ENCODE results near the gene SLC4A2.
A peak's percentile ranks its signal among the peaks of the same experiment; 100 is the strongest.
"Not testable (repeated sequence)": the region's sequence is repeated elsewhere in the genome, so short reads cannot be mapped to it uniquely, and the experiment has no call there.

SLC4A2 gene

GRCh38 chr7:151059367-151060112 lies at the start of gene SLC4A2:
Gene SLC4A2 (plus strand): TSS chr7:151059589. CDS start chr7:151061988, 2,399 bp downstream.
- DNase-seq = peak; percentile 74

DNA sequence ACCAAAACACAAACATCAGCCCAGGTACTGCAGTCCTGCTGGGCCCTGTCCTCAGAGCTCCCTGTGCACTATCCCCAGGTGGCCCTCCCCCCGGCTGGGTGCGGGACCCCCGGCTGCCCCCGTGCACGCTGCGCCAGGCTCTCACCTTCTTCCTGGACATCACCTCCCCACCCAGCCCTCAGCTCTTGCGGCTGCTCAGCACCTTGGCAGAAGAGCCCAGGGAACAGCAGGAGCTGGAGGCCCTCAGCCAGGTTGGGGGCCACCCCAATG lies 49.4 kb upstream of the SLC4A2 start:
- DNase-seq = no peak

DNA sequence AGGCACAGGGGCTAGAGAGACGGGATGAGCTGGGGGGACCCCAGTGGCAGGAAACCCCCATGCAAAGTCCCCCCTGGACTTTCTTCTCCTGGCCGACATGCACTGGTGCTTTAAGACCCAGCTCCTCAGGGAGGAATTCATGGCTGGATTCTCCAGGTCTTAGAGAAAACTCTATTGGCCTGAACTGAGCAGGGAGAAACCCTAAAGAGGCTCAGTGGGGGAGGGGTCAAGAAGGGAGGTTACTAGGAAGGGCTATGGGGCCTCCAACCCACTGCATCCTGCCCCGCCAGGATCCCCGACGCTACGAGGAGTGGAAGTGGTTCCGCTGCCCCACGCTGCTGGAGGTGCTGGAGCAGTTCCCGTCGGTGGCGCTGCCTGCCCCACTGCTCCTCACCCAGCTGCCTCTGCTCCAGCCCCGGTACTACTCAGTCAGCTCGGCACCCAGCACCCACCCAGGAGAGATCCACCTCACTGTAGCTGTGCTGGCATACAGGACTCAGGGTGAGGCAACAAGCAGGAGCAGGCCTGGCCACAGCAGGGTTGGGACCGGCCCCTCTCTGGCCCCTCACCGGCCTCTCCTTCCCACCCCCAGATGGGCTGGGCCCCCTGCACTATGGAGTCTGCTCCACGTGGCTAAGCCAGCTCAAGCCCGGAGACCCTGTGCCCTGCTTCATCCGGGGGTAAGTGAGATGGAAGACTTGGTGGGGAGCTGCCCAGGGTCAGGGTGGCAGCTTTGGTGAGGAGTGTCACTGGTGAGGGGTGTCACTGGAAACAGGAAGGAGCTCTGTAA lies 48.9 kb upstream of the SLC4A2 start:
- DNase-seq = peak; percentile 50

GRCh38 chr7:151011097-151011409 lies 48.3 kb upstream of the SLC4A2 start:
- DNase-seq = no peak

DNA sequence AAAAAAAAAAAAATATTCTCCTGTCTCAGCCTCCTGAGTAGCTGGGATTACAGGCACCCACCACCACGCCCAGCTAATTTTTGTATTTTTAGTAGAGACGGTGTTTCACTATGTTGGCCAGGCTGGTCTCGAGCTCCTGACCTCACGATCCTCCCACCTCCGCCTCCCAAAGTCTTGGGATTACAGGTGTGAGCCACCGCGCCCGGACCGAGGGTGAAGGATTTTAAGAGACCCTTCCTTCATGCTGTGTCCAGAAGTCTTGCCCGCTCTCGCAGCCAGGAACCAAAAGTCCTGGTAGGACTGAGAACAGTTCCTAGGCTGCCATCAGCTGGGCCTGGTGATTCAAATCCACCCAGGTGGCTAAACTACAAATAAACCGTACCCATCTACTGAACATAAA lies 47.8 kb upstream of the SLC4A2 start:
- DNase-seq = not testable (repeated sequence)

GRCh38 chr7:151012031-151012692 lies 47.2 kb upstream of the SLC4A2 start:
- no peak for DNase-seq

- no peak for DNase-seq
Measured at GRCh38 chr7:151012911-151013347, 46.5 kb upstream of the SLC4A2 start.

- no peak for DNase-seq
Measured at GRCh38 chr7:151013356-151013732, 46.0 kb upstream of the SLC4A2 start.

GRCh38 chr7:151013733-151014497 lies 45.5 kb upstream of the SLC4A2 start:
- peak; percentile 96 for DNase-seq

DNA sequence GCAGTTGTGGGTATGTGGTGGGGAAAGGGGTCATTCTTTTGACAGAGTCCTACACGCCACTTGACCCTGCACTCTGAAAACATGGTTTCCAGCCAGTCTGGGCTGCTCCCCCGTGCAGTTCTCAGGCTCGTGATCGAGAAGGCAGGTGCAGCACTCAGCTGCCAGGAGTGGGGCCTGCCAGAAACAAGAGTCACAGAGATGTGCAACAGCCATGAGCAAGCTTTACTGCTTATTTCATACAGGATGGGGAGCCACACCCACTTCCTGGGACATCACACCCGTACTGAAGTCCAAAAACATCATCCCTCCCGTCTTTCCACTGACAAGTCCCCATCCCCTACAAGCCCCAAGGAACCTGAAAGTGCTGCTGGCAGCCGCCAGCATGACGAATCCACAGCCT lies 44.4 kb upstream of the SLC4A2 start:
- DNase-seq = peak; percentile 54

DNA sequence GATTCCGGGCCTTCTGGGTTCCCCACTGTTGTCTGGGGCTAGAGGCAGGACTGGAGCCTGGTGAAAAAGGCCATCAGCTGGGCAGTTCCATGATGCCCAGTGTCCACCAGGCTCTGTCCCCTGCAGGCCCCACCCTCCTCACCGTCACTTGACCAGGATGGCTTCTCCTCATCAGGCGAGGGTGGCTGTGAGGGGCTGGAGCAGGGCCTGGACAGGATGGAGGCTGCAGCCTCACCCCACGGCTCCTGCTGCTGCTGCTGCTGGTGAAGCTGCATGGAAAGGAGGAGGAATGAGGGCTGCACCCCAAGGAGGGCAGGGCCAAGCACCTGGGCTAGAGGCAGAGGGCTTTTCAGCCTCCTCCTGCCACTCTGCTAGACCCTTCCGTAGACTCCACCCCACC lies 43.4 kb upstream of the SLC4A2 start:
- DNase-seq = no peak

DNA sequence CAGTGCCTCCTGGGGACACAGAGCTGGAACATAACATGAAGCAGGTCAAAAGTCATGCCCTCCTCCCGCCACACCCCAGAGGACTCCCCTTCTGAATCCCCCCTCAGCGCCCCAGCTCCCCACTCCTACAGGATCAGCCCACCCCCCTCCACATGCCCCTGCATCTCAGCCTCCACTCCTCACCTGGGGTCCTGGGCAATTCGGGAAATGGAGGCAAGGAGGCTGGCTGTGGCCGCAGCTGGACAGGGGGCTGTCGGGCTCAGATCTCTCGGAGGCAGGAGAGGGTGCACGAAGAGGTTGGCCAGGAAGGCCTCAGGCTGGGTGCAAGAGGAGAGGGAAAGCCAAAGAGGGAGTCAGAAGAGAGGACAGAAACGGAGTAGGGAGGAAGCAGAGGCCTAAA lies 42.9 kb upstream of the SLC4A2 start:
- no peak for DNase-seq

GRCh38 chr7:151016942-151017341 lies 42.4 kb upstream of the SLC4A2 start:
- no peak for DNase-seq

DNA sequence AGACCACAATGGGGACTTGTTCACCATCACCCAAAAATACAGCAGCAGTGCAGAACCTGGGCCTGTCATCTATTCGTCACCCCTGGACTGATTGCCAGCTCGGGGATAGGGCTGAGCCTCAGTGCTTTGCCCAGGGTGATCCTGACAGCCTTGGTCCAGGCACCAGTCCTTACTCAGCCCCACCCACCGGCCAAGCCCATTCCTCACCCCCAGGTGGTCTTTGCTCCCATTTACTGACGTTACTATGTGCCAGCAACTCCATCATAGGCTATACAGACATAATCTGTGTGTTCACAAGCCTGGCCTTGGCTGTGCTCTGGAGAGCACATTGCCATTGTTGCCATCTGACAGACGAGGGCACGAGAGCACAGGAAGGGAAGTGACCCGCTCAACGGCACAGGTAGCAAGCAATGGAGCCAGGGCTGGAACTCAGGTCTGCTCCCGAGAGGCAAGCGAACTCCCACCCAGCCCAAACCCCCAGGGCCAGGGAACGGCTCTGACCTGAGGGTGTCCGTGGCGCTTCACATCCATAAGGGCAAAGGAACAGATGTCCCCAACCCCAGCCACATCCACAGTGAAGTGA lies 41.9 kb upstream of the SLC4A2 start:
- DNase-seq = no peak

DNA sequence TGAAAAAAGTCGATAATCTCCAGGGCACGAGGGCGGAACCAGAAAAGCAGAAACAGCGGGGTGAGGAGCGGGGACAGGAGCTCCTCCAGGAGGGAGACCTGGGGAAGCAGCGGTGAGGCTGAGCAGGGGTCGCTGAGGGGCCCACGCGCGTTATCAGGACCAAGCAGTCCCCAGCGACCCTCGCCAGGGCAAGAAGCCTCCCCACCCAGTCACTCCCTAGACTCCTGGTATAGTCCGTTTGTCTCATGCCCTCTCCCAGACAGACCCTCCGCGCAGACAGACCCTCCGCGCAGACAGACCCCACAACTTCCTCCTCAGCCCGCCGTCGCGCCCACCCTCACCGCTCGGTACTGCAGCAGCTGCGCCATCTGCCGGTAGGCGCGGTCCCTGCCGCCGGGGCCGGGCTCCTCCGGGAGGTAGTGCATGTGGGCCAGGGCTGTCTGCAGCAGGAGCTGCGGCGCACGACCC lies 41.4 kb upstream of the SLC4A2 start:
- DNase-seq = peak; percentile 83

DNA sequence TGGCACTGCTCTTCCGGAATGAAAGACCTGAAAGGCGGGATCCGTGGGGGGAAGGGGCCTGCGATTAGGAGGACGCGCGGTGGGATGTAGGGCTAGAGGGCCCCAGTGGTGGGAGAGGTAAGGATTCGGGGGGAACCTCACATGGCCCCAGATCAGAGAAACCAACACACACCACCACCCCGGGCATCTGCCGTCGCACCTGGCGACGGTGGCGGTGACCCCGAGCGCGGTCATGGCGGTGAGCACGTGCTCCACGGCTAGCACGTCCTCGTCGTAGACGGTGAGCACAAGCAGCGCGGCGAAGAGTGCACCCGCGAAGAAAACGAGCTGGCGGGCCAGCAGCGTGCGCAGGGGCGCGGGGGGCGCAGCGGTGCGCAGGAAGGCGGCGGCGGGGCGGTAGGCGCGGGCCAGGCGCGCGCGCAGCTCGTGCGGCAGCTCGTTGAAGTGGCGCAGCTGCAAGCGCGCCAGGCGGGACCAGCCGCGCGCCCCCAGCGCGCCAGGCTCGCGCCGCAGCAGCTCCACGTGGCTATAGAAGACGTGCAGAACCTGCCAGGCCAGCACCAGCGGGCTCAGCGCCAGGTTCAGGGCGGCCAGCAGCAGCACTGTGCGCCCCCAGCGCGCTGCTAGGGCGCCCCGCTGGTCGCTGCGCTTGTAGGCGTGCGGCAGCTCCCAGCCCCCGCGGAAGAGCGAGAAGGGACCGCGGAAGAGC lies 40.8 kb upstream of the SLC4A2 start:
- DNase-seq = peak; percentile 52

- DNase-seq = no peak
Measured at GRCh38 chr7:151019130-151019447, 40.3 kb upstream of the SLC4A2 start.

GRCh38 chr7:151020231-151020630 lies 39.2 kb upstream of the SLC4A2 start:
- no peak for DNase-seq

- DNase-seq = no peak
Measured at GRCh38 chr7:151023232-151023631, 36.2 kb upstream of the SLC4A2 start.

DNA sequence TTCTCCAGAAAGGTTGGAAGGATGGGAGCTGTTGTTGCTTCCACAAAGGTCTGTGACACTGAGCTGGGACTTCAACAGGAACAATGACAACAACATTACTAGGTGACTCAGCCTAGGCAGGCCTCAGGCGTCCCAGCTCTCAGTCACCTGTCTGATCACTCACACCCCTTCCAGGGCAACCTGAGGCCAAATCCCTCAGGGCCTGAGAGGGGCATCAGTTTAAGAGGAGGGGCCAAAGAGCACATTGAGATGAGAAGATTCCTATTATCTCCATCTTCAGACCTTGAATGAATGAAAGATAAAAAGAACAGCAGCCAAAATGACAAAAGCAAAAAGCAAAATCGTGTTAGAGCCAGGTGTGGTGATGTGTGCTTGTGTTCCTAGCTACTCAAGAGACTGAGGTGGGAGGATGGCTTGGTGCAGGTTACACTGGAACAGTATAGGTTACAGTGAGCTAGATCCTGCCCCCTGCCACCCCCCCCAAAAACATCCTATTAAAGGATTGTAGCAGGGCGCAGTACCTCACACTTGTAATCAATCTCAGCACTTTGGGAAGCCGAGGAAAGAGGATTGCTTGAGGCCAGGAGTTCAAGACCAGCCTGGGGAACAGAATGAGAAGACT lies 34.8 kb upstream of the SLC4A2 start, which contains the start of gene ATG9B:
Gene ATG9B, minus strand, starts transcription at position 60 of the 622 bp plus-strand sequence. CDS start 71 bp downstream, outside the sequence.
- no peak for DNase-seq

GRCh38 chr7:151025924-151026671 lies 33.3 kb upstream of the SLC4A2 start:
- no peak for DNase-seq

Data from CD4-positive, alpha-beta T cell treated with Interleukin-12 subunit alpha and Interleukin-12 subunit beta, for 1 hour (primary cell).